Articular chondrocyte of knee joint (primary cell): ENCODE measurements around the gene TRIM62. TPM values are rescaled to one million over a fixed set of nuclear protein-coding genes. Genes with fewer than 3 reads are reported as not detected.

Experiments
- total RNA-seq: library from RNA; depleted of rRNA; stranded (reverse); fragments of >200 nt; gene quantifications from 2 replicates; pipeline ENCODE4 v1.2.3, GENCODE V29; 2012

The TRIM62 gene
- total RNA-seq, result 1.7 and 2.2 TPM in 2 replicates

GRCh38 chr1:33181921-33182341 lies at the start of gene TRIM62:
TRIM62 (minus strand) TSS chr1:33182043; CDS start chr1:33181432, 611 bp downstream.

Other genes starting within 250 kb of the TRIM62 start
- 15.2 and 15.3 TPM in 2 replicates for gene RNF19B, start 217.2 kb downstream of the TRIM62 start, total RNA-seq
- 140 and 168 TPM in 2 replicates for gene AK2, start 145.2 kb downstream of the TRIM62 start, total RNA-seq
- 2.1 and 5.1 TPM in 2 replicates for gene AZIN2, start 100.9 kb downstream of the TRIM62 start, total RNA-seq
- 10.7 and 11.1 TPM in 2 replicates for gene ZNF362, start 74.4 kb upstream of the TRIM62 start, total RNA-seq
- gene A3GALT2, start 139.1 kb upstream of the TRIM62 start, total RNA-seq, result not detected in 2 replicates
- 57.0 and 65.6 TPM in 2 replicates for gene PHC2, start 249.1 kb upstream of the TRIM62 start, total RNA-seq